Activated effector memory CD4-positive, alpha-beta T cell treated with Interleukin-2 at 50 U/mL for 16 hours (primary cell): ENCODE measurements around the gene DSTYK.
A peak's percentile ranks its signal among the peaks of the same experiment; 100 is the strongest.

Source experiments
- DNase-seq: peaks from one replicate; pipeline ENCODE4 v3.0.0-alpha.2; 2020

DSTYK gene

GRCh38 chr1:205124726-205125125, 86.8 kb downstream of the DSTYK start:
- no peak for DNase-seq

DNA sequence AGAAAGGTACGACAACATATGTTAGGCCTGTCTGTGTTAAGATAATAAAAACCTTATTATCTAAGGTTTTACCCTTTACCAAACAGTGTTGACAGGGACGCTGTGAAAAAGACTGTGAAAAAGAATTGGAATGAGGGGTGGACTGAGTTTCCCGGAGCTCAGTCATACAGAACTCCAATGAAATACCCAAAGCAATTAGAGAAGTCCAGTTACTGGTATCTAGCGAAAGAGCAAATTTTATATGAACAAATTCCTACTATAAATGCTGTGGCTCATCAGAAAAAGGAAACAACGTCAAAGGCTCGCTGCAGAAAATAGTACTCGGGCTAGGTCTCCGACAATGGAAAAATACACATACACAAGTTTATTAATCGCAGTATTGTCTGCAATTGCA, 89.0 kb downstream of the DSTYK start:
- DNase-seq = no peak

- DNase-seq = peak; percentile 94
Observed at GRCh38 chr1:205121660-205122488, 89.6 kb downstream of the DSTYK start, which contains the start of gene RBBP5. TSS of gene RBBP5 (minus strand) at chr1:205121978. CDS start at chr1:205121873, 105 bp downstream.

DNA sequence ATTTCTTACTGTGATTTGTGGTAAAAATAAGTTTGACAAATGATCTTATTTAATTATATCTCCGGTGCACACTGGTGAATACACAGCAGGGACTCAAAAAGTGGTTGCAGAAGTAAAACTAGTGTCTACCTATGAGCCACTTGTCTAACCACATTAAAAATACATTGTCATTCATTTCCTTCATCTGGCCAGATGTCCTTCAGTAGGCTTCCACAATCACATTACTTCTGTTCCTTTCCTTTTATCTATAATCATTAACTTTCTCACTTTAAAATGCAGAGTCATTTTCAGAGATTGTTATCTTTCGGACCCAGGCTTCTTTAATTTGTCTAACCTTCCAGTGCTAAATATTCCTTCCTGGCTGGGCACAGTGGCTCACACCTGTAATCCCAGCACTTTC, 92.8 kb downstream of the DSTYK start:
- DNase-seq = no peak

- no peak for DNase-seq
Observed at GRCh38 chr1:205111354-205111753, 100.1 kb downstream of the DSTYK start.

GRCh38 chr1:205109711-205110110, 101.8 kb downstream of the DSTYK start:
- DNase-seq = no peak

DNA sequence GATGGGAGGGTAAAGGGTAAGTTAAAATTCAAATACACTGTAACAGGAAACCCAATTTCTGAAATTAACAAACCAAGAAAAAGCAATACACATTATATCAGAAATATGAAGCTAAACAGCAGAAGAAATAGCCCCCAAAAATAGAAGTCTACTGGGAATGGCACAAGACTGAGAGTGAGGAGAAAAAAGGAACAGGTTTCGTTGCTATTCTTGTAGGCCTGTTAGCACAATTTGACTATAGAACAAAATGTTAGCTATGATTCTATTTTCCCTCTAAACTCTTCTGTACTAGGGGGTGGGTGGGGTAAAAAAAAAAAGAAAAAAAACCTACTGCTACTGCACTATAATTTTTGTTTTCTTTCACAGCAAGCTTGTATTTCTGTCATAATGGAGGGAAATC, 102.2 kb downstream of the DSTYK start:
- DNase-seq = no peak

DNA sequence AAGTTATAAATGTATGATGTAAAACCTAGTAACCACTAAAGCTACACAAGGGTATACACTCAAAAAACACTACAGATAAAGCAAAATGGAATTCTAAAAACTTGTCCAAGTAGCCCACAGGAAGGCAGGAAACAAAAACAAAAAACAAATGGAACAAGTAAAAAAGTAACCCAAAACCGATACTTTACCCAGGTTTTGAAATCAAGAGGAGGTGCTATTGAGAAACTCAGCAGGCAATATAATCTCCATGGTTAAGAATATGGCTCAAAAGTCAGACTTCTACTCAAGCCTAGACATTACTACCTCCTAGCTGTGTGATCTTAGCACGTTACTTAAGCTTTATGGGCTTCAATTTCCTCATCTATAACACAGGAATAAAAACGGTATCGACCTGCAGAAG, 103.0 kb downstream of the DSTYK start:
- DNase-seq = no peak

GRCh38 chr1:205107327-205107726, 104.2 kb downstream of the DSTYK start:
- DNase-seq = no peak

DNA sequence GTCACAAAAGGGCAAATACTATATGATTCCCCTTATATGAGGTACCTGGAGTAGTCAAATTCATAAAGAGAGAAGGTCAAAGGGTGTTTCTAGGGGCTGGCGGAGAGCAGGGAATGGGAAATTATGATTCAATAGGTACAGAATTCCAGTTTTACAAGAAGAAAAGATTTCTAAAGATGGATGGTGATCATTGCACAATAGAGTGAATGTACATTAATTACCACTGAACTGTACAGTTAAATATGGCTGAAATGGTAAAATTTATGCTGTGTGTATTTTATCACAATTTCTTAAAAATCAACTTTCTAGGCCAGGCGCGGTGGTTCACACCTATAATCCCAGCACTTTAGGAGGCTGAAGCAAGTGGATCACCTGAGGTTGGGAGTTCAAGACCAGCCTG, 109.1 kb downstream of the DSTYK start:
- DNase-seq = no peak

GRCh38 chr1:205098242-205098641, 113.3 kb downstream of the DSTYK start:
- no peak for DNase-seq

GRCh38 chr1:205095422-205095821, 116.1 kb downstream of the DSTYK start:
- no peak for DNase-seq
